KMS-11 (cell line): Measurements from ENCODE around the gene SLC11A2.

Experiments
- H2AFZ ChIP-seq: fragments of 200-600 bp; sonication (generic); 2 replicates; pipeline ENCODE4 v1.6.1; 2016; ENCODE audit warnings: antibody characterized with exemption, mixed run types, low read depth
- H3K27ac ChIP-seq: fragments of 200-600 bp; sonication (generic); 2 replicates; pipeline ENCODE4 v1.6.1; 2016; ENCODE audit warnings: mild to moderate bottlenecking, mixed run types
- H3K27me3 ChIP-seq: fragments of 200-600 bp; sonication (generic); 2 replicates; pipeline ENCODE4 v1.6.1; 2017; ENCODE audit warnings: mild to moderate bottlenecking, low read depth, mixed run types, moderate library complexity; ENCODE audit not compliant: insufficient read depth
- H3K36me3 ChIP-seq: fragments of 200-600 bp; sonication (generic); 2 replicates; pipeline ENCODE4 v1.6.1; 2017; ENCODE audit warnings: mild to moderate bottlenecking, mixed run types; ENCODE audit not compliant: insufficient read depth
- H3K4me1 ChIP-seq: fragments of 200-600 bp; sonication (generic); 2 replicates; pipeline ENCODE4 v1.6.1; 2016; ENCODE audit warnings: mild to moderate bottlenecking, low read depth, mixed run types; ENCODE audit not compliant: poor library complexity, severe bottlenecking
- H3K4me2 ChIP-seq: fragments of 200-600 bp; sonication (generic); 2 replicates; pipeline ENCODE4 v1.7.0; 2016; ENCODE audit warnings: mild to moderate bottlenecking, mixed run types
- H3K4me3 ChIP-seq: fragments of 200-600 bp; sonication (generic); IDR thresholded peaks from 2 replicates; pipeline ENCODE4 v1.6.1; 2017; ENCODE audit warnings: low read depth, low read length, mixed read lengths; ENCODE audit not compliant: insufficient read depth
- H3K79me2 ChIP-seq: fragments of 200-600 bp; sonication (generic); 2 replicates; pipeline ENCODE4 v1.6.1; 2016; ENCODE audit warnings: low read depth, mixed run types; ENCODE audit not compliant: insufficient read depth
- H3K9ac ChIP-seq: fragments of 200-600 bp; sonication (generic); 2 replicates; pipeline ENCODE4 v1.6.1; 2016; ENCODE audit warnings: mild to moderate bottlenecking, mixed run types
- H4K20me1 ChIP-seq: fragments of 200-600 bp; sonication (generic); 2 replicates; pipeline ENCODE4 v1.6.1; 2016; ENCODE audit warnings: mild to moderate bottlenecking, mixed run types; ENCODE audit not compliant: insufficient read depth
- TF ChIP-seq, protein P1 (sequence below): fragments of 200-600 bp; sonication (generic); conservative IDR thresholded peaks from 2 replicates; pipeline ENCODE4 v1.6.1; 2017; ENCODE audit warnings: low read depth, mild to moderate bottlenecking, antibody characterized with exemption, low read length, moderate library complexity, mixed read lengths

SLC11A2 gene

DNA sequence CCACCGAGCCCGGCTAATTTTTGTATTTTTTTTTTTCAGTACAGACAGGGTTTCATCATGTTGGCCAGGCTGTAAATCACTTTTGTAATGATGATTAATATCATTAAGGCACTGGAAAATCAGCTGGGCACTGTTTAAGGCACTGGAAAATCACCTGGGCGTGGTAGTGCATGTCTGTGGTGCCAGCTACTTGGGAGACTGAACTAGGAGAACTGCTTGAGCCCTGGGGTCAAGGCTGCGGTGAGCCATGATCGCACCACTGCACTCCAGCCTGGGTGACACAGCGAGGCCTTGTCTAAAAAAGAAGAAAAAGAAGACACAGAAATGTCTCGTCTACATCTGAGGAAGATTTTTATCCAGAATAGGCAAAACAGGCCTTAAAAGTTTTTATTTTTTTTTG is 12.7 kb downstream of the SLC11A2 start:
- peaks cover 17% of the 10 kb centered on the region; the same call in 1 of the 2 replicates for H3K79me2 ChIP-seq

DNA sequence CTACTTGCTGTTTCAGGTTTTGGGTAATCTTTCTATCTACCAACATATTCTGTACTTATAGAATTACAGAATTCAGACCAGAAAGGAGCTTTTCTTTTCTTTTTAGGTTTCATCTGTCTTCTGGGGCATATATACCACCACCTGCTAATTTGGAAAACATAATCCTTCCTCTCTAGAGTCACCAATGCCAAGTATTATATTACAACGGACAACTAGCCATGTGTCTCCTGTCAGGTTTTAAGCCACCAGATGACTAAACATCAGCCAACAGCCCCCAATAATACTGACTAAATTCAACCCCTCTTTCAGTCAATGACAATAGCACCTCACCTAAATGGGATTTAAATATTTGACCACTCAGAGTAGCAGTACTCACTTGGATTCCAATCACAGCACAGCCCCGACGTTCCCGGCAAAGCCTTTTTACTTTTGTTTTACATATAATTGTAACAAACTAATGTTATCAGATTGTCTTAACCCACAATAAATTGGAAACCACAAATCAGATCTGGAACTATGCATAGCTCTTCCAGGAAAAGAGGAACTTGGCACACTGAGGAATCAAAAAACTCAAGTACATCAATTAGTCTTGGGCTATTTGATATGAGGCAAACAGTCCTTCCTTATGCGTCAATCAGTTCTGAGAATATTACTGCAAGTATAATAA is 13.5 kb downstream of the SLC11A2 start:
- H3K36me3 ChIP-seq = no peaks in the 10 kb centered on the region
- no peaks in the 10 kb centered on the region for H4K20me1 ChIP-seq
- H3K4me2 ChIP-seq = no peak overlapping the region
- no peaks in the 10 kb centered on the region for H3K4me1 ChIP-seq
- no peaks in the 10 kb centered on the region for H3K27me3 ChIP-seq
- TF ChIP-seq, protein P1, sequence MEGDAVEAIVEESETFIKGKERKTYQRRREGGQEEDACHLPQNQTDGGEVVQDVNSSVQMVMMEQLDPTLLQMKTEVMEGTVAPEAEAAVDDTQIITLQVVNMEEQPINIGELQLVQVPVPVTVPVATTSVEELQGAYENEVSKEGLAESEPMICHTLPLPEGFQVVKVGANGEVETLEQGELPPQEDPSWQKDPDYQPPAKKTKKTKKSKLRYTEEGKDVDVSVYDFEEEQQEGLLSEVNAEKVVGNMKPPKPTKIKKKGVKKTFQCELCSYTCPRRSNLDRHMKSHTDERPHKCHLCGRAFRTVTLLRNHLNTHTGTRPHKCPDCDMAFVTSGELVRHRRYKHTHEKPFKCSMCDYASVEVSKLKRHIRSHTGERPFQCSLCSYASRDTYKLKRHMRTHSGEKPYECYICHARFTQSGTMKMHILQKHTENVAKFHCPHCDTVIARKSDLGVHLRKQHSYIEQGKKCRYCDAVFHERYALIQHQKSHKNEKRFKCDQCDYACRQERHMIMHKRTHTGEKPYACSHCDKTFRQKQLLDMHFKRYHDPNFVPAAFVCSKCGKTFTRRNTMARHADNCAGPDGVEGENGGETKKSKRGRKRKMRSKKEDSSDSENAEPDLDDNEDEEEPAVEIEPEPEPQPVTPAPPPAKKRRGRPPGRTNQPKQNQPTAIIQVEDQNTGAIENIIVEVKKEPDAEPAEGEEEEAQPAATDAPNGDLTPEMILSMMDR = no peak
- H3K27ac ChIP-seq = no peak overlapping the region
- no peak overlapping the region for H2AFZ ChIP-seq
- H3K79me2 ChIP-seq = peaks cover 17% of the 10 kb centered on the region; the same call in 1 of the 2 replicates
- no peak overlapping the region for H3K9ac ChIP-seq
- no peak overlapping the region for H3K4me3 ChIP-seq

More for the DNA sequence above, 12.7 kb downstream of the SLC11A2 start:
- H3K4me2 ChIP-seq = no peak overlapping the region
- H3K27me3 ChIP-seq = no peaks in the 10 kb centered on the region
- no peaks in the 10 kb centered on the region for H3K36me3 ChIP-seq
- H3K27ac ChIP-seq = no peak overlapping the region
- no peak overlapping the region for H3K4me3 ChIP-seq
- H3K4me1 ChIP-seq = no peaks in the 10 kb centered on the region
- TF ChIP-seq, protein P1 = no peak
- H2AFZ ChIP-seq = no peak overlapping the region
- H4K20me1 ChIP-seq = no peaks in the 10 kb centered on the region
- no peak overlapping the region for H3K9ac ChIP-seq

DNA sequence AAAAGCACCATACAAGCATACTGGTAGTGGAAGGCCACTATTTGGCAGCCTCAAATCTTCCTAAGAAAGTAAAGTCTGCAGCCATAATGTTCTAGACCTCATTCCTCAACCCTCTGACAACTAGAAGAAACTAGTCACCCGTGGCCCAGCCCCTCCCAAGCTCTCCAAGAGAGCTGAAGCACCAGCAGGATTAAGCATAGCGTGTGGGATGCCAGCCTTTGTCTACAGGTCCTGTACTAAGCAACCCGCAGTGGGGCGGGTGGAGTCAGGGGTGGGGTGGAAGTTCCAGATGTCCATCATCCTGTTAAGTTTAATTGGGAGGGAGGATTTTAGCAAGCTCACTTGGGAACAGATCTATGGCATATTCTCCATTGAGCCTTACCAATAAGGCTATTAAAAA is 14.2 kb downstream of the SLC11A2 start:
- Histone ChIP-seq H3K79me2 (peaks cover 17% of the 10 kb centered on the region; the same call in 1 of the 2 replicates), H3K4me1 (no peaks in the 10 kb centered on the region), H3K9ac (no peak overlapping the region), H4K20me1 (no peaks in the 10 kb centered on the region), H3K36me3 (no peaks in the 10 kb centered on the region), H3K4me2 (no peak overlapping the region), H3K4me3 (no peak overlapping the region), H2AFZ (no peak overlapping the region), H3K27me3 (no peaks in the 10 kb centered on the region), H3K27ac (no peak overlapping the region)
- TF ChIP-seq, protein P1 = no peak

DNA sequence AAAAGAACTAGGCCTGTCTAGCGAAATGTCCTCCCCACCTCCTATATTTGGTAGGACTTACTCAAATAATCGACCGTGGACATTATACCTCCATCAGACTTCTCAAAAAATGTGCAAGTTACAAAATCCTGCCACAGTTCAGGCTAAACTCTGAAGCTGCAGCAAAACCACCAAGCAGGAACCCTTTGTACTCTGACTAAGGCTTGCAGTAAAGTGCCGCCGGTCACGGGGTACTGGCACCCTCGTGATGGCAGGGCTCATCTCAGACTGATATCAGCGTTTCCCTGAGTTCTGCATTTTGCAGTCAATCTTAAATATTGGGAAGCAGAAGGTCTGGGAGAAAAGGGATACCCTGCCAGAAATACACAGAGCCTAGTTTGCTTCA is 17.1 kb downstream of the SLC11A2 start:
- H3K27ac ChIP-seq = no peak overlapping the region
- no peak overlapping the region for H3K4me3 ChIP-seq
- no peaks in the 10 kb centered on the region for H3K4me1 ChIP-seq
- H3K36me3 ChIP-seq = no peaks in the 10 kb centered on the region
- H4K20me1 ChIP-seq = no peaks in the 10 kb centered on the region
- H3K79me2 ChIP-seq = no peaks in the 10 kb centered on the region; the same call in 1 of the 2 replicates
- no peak overlapping the region for H3K9ac ChIP-seq
- no peaks in the 10 kb centered on the region for H3K27me3 ChIP-seq
- TF ChIP-seq, protein P1 = no peak
- no peak overlapping the region for H3K4me2 ChIP-seq
- no peak overlapping the region for H2AFZ ChIP-seq
